ENCODE measurements around the gene CEP83.

CEP83 gene

DNA sequence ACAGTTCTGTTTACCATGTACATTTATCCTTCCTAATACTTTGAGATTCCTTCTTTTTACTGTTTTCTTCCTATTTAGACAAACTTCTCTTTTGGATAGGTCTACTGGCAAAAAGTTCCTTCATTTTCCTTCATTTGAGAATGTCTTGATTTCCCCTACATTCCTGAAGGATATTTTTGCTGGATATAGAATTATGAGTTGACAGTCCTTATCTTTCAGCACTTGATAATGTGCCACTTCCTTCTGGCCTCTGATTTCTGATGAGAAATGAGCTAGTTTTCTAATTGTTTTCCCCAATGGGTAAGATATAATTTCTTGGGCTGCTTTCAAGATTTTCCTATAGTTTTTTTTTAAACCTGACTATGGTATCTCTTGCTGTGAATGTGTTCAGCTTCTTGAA lies 75.6 kb downstream of the CEP83 start:
- Histone ChIP-seq H3K4me1 (ENCODE audit: control insufficient read depth, insufficient read depth, low read length, unreplicated experiment) (no peaks in the 10 kb centered on the region), H3K27ac (ENCODE audit: low read depth, low read length) (no peak overlapping the region), H3K4me3 (ENCODE audit: low read depth, low read length) (no peak overlapping the region), H2AFZ (ENCODE audit: low read length, unreplicated experiment) (no peak overlapping the region), H3K36me3 (ENCODE audit: insufficient read depth, low read length) (peaks cover 19% of the 10 kb centered on the region), H3K27me3 (ENCODE audit: insufficient read depth, low read length) (no peaks in the 10 kb centered on the region), H3K79me2 (ENCODE audit: control insufficient read depth, insufficient read depth, low read length, unreplicated experiment) (no peaks in the 10 kb centered on the region)

DNA sequence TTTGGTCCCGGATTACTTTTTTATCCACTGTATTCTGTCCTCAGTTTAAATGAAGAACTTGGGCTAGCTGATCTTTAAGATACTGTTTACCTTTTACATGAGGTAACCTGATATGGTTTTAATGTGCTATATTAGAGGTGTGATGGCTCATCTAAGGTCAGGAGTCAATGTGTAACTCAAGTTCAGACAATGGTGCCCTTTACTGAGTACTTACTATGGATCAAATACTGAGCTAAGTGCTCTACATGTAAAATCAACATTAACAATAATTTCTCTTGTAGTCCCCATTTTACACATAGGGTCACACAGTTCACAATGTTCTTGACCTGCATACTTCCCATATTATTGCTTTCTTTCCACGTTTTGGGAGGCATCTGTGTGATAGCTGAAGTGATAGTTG lies 79.2 kb downstream of the CEP83 start:
- no peak overlapping the region for H3K27ac ChIP-seq (ENCODE audit: low read depth, low read length)
- H3K4me1 ChIP-seq (ENCODE audit: control insufficient read depth, insufficient read depth, low read length, unreplicated experiment) = no peaks in the 10 kb centered on the region
- H2AFZ ChIP-seq (ENCODE audit: low read length, unreplicated experiment) = no peak overlapping the region
- H3K36me3 ChIP-seq (ENCODE audit: insufficient read depth, low read length) = peaks cover 13% of the 10 kb centered on the region
- no peak overlapping the region for H3K4me3 ChIP-seq (ENCODE audit: low read depth, low read length)
- no peaks in the 10 kb centered on the region for H3K79me2 ChIP-seq (ENCODE audit: control insufficient read depth, insufficient read depth, low read length, unreplicated experiment)
- H3K27me3 ChIP-seq (ENCODE audit: insufficient read depth, low read length) = no peaks in the 10 kb centered on the region

DNA sequence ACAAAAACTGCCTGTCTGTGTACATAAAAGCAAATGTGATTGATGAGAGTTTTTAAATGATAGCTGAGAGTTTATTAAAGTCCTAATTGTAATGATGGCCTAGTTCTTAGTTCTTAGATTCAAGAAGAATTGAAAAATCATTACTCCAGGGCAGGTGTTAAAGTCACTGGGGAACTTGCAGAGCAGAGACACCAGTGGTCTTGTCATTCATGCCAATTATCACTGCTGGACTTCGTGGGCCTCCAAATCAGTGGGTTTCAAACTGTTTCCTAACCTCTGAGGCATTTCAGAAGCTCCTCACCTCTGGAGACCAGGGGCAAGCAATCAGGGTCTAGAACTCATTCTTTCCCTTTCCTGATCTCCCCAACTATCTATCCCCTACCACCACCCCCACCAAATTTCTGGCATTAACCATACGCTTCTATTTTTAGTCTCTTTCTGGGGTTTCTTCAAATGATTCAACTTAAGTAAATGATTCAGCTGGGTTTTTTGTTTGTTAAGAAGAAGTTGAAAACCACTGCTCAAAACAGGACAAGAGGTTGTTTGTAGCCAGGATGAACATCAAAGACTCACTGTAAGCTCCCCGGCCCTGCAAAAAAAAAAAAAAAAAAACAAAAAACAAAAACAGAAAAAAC lies 80.1 kb downstream of the CEP83 start:
- H3K36me3 ChIP-seq (ENCODE audit: insufficient read depth, low read length) = peaks cover 4% of the 10 kb centered on the region
- no peak overlapping the region for H2AFZ ChIP-seq (ENCODE audit: low read length, unreplicated experiment)
- no peaks in the 10 kb centered on the region for H3K79me2 ChIP-seq (ENCODE audit: control insufficient read depth, insufficient read depth, low read length, unreplicated experiment)
- no peak overlapping the region for H3K27ac ChIP-seq (ENCODE audit: low read depth, low read length)
- H3K27me3 ChIP-seq (ENCODE audit: insufficient read depth, low read length) = no peaks in the 10 kb centered on the region
- no peaks in the 10 kb centered on the region for H3K4me1 ChIP-seq (ENCODE audit: control insufficient read depth, insufficient read depth, low read length, unreplicated experiment)
- no peak overlapping the region for H3K4me3 ChIP-seq (ENCODE audit: low read depth, low read length)

DNA sequence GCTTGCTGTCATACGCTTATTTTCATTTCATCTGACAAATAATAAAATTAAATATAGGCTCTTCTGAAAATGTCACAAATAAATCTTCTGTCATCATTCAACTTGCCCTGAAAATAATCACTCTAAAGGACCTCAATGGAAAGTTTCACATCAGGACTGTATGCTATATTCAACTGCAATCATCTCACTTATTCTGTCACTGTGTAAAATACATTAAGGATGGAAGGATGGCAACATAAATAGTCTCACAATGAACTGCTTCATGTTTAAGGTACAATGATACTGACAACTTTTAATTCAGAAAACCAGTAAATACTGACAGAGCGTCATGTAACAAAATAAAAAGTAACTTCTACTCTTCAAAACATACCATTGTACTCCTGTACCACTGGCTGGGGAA lies 82.1 kb downstream of the CEP83 start:
- Histone ChIP-seq H3K4me1 (ENCODE audit: control insufficient read depth, insufficient read depth, low read length, unreplicated experiment) (peaks cover under 1% of the 10 kb centered on the region), H2AFZ (ENCODE audit: low read length, unreplicated experiment) (no peak overlapping the region), H3K4me3 (ENCODE audit: low read depth, low read length) (no peak overlapping the region), H3K36me3 (ENCODE audit: insufficient read depth, low read length) (no peaks in the 10 kb centered on the region), H3K79me2 (ENCODE audit: control insufficient read depth, insufficient read depth, low read length, unreplicated experiment) (no peaks in the 10 kb centered on the region), H3K27me3 (ENCODE audit: insufficient read depth, low read length) (no peaks in the 10 kb centered on the region), H3K27ac (ENCODE audit: low read depth, low read length) (no peak overlapping the region)

DNA sequence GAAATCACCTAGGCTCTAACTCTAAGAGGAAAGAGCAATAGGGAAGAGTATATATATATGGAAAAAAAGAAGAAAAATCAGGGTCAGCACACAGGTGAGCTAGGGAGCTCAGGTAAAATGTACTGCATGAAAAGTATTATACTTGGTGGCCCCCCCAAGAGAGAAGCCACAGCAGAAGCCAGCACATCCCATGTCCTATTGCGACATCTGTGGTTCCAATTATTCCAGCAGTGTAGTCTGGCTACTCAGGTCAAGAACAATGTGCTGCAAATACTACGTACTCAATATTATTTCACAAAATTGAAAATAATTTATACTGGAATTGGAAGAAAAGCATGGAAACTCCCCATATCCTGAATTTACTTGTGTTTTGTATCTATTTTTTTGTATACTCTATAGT lies 85.5 kb downstream of the CEP83 start:
- Histone ChIP-seq H3K79me2 (ENCODE audit: control insufficient read depth, insufficient read depth, low read length, unreplicated experiment) (no peaks in the 10 kb centered on the region), H3K27ac (ENCODE audit: low read depth, low read length) (no peak overlapping the region), H3K4me3 (ENCODE audit: low read depth, low read length) (no peak overlapping the region), H2AFZ (ENCODE audit: low read length, unreplicated experiment) (no peak overlapping the region), H3K36me3 (ENCODE audit: insufficient read depth, low read length) (no peaks in the 10 kb centered on the region), H3K4me1 (ENCODE audit: control insufficient read depth, insufficient read depth, low read length, unreplicated experiment) (peaks cover 2% of the 10 kb centered on the region), H3K27me3 (ENCODE audit: insufficient read depth, low read length) (no peaks in the 10 kb centered on the region)

DNA sequence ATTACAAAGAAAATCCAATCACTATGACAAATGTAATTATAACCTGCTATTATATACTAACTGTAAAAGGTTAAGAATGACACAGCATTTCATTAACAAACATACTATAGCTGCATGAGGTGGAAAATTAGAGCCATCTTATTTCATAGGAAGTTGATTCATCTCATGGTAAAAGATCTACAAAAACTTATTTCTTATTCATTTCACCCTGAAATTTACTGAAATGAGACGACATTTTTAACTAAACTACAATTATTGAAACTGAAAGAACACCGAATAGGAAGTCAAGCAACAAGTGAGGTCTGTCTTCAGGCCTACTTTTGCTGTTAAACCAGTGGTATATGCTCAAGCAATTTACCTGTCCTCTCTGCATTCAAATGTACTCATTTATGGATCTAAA lies 87.2 kb downstream of the CEP83 start:
- Histone ChIP-seq H3K27ac (ENCODE audit: low read depth, low read length) (no peak overlapping the region), H3K27me3 (ENCODE audit: insufficient read depth, low read length) (no peaks in the 10 kb centered on the region), H3K4me1 (ENCODE audit: control insufficient read depth, insufficient read depth, low read length, unreplicated experiment) (peaks cover 2% of the 10 kb centered on the region), H3K36me3 (ENCODE audit: insufficient read depth, low read length) (no peaks in the 10 kb centered on the region), H3K79me2 (ENCODE audit: control insufficient read depth, insufficient read depth, low read length, unreplicated experiment) (no peaks in the 10 kb centered on the region), H2AFZ (ENCODE audit: low read length, unreplicated experiment) (no peak overlapping the region), H3K4me3 (ENCODE audit: low read depth, low read length) (no peak overlapping the region)

DNA sequence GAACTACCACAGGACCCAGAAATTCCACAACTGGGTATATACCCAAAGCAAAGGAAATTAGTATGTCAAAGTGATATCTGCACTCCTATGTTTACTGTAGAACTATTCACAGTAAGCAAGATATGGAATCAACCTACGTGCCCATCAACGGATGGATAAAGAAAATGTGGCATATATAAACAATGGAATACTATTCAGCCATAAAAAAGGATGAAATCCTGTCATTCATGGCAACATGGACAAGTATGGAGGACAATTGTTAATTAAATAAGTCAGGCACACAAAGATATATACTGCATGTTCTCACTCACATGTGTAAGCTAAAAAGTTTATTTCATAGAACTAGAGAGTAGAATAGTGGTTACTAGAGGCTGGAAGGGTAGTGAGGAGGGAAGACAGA lies 97.0 kb downstream of the CEP83 start:
- no peak overlapping the region for H3K4me3 ChIP-seq (ENCODE audit: low read depth, low read length)
- H3K79me2 ChIP-seq (ENCODE audit: control insufficient read depth, insufficient read depth, low read length, unreplicated experiment) = no peaks in the 10 kb centered on the region
- H3K27me3 ChIP-seq (ENCODE audit: insufficient read depth, low read length) = no peaks in the 10 kb centered on the region
- no peak overlapping the region for H3K27ac ChIP-seq (ENCODE audit: low read depth, low read length)
- H3K36me3 ChIP-seq (ENCODE audit: insufficient read depth, low read length) = peaks cover 7% of the 10 kb centered on the region
- no peak overlapping the region for H2AFZ ChIP-seq (ENCODE audit: low read length, unreplicated experiment)
- no peaks in the 10 kb centered on the region for H3K4me1 ChIP-seq (ENCODE audit: control insufficient read depth, insufficient read depth, low read length, unreplicated experiment)

DNA sequence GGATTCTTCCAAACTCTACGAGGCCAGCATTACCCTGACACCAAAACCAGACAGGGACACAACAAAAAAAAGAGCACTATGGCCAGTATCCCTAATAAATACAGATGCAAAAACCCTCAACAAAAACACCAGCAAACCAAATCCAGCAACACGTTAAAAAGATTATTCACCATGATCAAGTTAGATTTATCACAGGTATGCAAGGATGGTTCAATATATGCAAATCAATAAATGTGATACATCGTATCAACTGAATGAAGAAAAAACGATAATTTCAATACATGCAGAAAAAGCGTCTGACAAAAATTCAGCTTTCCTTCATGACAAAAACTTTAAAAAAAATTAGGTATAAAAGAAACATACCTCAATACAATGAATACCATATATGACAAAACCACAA lies 99.9 kb downstream of the CEP83 start:
- no peak overlapping the region for H3K4me3 ChIP-seq (ENCODE audit: low read depth, low read length)
- no peak overlapping the region for H2AFZ ChIP-seq (ENCODE audit: low read length, unreplicated experiment)
- peaks cover 7% of the 10 kb centered on the region for H3K36me3 ChIP-seq (ENCODE audit: insufficient read depth, low read length)
- no peaks in the 10 kb centered on the region for H3K79me2 ChIP-seq (ENCODE audit: control insufficient read depth, insufficient read depth, low read length, unreplicated experiment)
- H3K27me3 ChIP-seq (ENCODE audit: insufficient read depth, low read length) = no peaks in the 10 kb centered on the region
- H3K27ac ChIP-seq (ENCODE audit: low read depth, low read length) = no peak overlapping the region
- no peaks in the 10 kb centered on the region for H3K4me1 ChIP-seq (ENCODE audit: control insufficient read depth, insufficient read depth, low read length, unreplicated experiment)

DNA sequence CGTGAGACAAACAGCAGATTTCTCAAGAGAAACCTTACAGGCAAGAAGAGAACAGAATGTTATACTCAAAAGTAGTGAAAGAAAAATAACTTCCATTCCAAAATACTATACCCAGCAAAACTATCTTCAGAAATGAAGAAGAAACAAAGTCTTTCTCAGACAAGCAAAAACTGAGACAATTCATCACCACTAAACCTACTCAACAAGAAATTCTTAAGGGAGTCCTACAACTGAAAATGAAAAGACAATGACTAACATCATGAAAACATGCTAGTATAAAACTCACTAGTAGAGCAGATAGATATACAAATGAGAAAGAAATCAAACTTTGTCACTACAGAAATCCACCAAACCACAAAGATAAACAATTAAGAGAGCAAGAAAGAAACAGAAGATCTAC lies 106.5 kb downstream of the CEP83 start:
- no peaks in the 10 kb centered on the region for H3K4me1 ChIP-seq (ENCODE audit: control insufficient read depth, insufficient read depth, low read length, unreplicated experiment)
- no peaks in the 10 kb centered on the region for H3K27me3 ChIP-seq (ENCODE audit: insufficient read depth, low read length)
- H3K27ac ChIP-seq (ENCODE audit: low read depth, low read length) = no peak overlapping the region

DNA sequence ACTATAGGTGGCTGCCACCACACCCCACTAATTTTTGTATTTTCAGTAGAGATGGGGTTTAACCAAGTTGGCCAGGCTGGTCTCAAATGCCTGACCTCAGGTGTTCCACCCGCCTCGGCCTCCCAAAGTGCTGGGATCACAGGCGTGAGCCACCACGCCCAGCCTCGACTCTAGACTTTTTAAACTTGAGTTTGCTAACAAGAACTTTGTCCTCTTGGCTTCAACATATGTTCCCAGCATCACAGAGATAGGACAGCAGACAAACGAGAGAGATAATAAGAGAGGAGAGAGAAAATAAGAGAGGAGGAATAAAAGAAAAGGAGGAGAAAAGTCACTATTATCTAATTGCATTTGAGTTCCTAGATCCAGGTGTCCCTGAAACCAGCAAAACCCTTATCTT lies 119.1 kb downstream of the CEP83 start:
- Histone ChIP-seq H3K4me1 (ENCODE audit: control insufficient read depth, insufficient read depth, low read length, unreplicated experiment) (peaks cover 5% of the 10 kb centered on the region), H3K79me2 (ENCODE audit: control insufficient read depth, insufficient read depth, low read length, unreplicated experiment) (no peaks in the 10 kb centered on the region), H3K27me3 (ENCODE audit: insufficient read depth, low read length) (no peaks in the 10 kb centered on the region), H2AFZ (ENCODE audit: low read length, unreplicated experiment) (no peak overlapping the region), H3K36me3 (ENCODE audit: insufficient read depth, low read length) (peaks cover 8% of the 10 kb centered on the region), H3K27ac (ENCODE audit: low read depth, low read length) (no peak overlapping the region), H3K4me3 (ENCODE audit: low read depth, low read length) (no peak overlapping the region)

More for the DNA sequence above, 106.5 kb downstream of the CEP83 start:
- Histone ChIP-seq H3K79me2 (ENCODE audit: control insufficient read depth, insufficient read depth, low read length, unreplicated experiment) (no peaks in the 10 kb centered on the region), H2AFZ (ENCODE audit: low read length, unreplicated experiment) (no peak overlapping the region), H3K36me3 (ENCODE audit: insufficient read depth, low read length) (peaks cover 18% of the 10 kb centered on the region; the same call in 1 of the 2 replicates), H3K4me3 (ENCODE audit: low read depth, low read length) (no peak overlapping the region)

DNA sequence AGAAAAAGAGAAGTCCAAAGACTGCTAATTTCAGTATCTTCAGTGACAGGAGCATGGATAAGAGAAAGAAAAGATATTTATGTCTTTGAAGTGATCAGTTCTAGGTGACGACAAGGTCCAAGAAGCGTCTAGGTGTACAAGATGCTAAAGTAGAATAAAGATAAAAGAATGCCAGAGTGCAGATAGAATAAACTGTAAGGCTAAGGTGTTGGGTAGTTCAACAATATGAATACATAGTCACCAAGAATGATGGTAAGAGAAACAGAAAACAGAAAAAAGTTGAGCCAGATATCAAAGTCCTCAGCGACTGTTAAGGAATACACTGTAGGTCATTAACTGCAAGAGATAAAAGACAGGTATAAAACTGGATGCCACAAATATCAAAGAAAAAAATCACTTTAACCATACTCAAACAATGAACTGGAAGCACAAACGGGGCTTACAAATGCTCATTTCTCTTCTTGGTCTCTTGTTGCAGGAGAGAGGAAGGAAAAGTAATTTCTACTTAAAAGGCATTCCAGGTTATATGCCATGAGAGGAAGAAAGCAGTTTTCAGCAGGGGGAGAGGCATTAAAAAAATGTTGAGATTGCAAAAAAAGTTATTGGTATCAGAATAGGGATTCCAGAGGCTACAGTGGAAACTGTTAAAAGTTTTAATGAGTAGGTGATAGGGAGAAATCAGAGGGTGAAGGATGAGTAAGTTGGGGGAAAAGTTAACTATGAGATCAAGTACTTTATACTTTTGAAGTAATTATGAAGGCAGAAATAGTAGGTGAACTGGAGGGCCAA lies 121.5 kb downstream of the CEP83 start:
- H3K4me1 ChIP-seq (ENCODE audit: control insufficient read depth, insufficient read depth, low read length, unreplicated experiment) = peaks cover 5% of the 10 kb centered on the region
- H3K79me2 ChIP-seq (ENCODE audit: control insufficient read depth, insufficient read depth, low read length, unreplicated experiment) = no peaks in the 10 kb centered on the region
- H2AFZ ChIP-seq (ENCODE audit: low read length, unreplicated experiment) = no peak overlapping the region
- no peak overlapping the region for H3K4me3 ChIP-seq (ENCODE audit: low read depth, low read length)
- no peaks in the 10 kb centered on the region for H3K27me3 ChIP-seq (ENCODE audit: insufficient read depth, low read length)
- H3K27ac ChIP-seq (ENCODE audit: low read depth, low read length) = no peak overlapping the region
- no peaks in the 10 kb centered on the region for H3K36me3 ChIP-seq (ENCODE audit: insufficient read depth, low read length)
